VCaP (cell line): Measurements from ENCODE around the gene CASD1.

Source experiments
- H3K27ac ChIP-seq: fragments of 450-650 bp; 2 replicates; pipeline ENCODE4 v1.5.1; 2017
- CTCF ChIP-seq: fragments of 450-650 bp; conservative IDR thresholded peaks from 2 replicates; pipeline ENCODE4 v1.5.1; 2017; ENCODE audit warnings: mild to moderate bottlenecking, moderate library complexity

The CASD1 gene

GRCh38 chr7:94562525-94562924 lies 52.9 kb downstream of the CASD1 start:
- no peak overlapping the region for H3K27ac ChIP-seq
- TF ChIP-seq CTCF: no peak

- TF ChIP-seq CTCF: no peak
Measured at GRCh38 chr7:94565247-94565894, 55.8 kb downstream of the CASD1 start.

GRCh38 chr7:94567396-94567795 lies 57.8 kb downstream of the CASD1 start:
- H3K27ac ChIP-seq: no peak overlapping the region
- TF ChIP-seq CTCF: no peak

More at GRCh38 chr7:94565247-94565894, 55.8 kb downstream of the CASD1 start:
- no peak overlapping the region for H3K27ac ChIP-seq

- TF ChIP-seq CTCF: no peak
- H3K27ac ChIP-seq: no peak overlapping the region
Measured at GRCh38 chr7:94571816-94572215, 62.2 kb downstream of the CASD1 start.

GRCh38 chr7:94575646-94576045 lies 66.0 kb downstream of the CASD1 start:
- H3K27ac ChIP-seq: no peak overlapping the region
- no peak for TF ChIP-seq CTCF

GRCh38 chr7:94576316-94576715 lies 66.7 kb downstream of the CASD1 start:
- no peak overlapping the region for H3K27ac ChIP-seq
- no peak for TF ChIP-seq CTCF

GRCh38 chr7:94577357-94577756 lies 67.7 kb downstream of the CASD1 start:
- no peak for TF ChIP-seq CTCF
- no peak overlapping the region for H3K27ac ChIP-seq
